ENCODE data around the gene ERBB2.

DNA sequence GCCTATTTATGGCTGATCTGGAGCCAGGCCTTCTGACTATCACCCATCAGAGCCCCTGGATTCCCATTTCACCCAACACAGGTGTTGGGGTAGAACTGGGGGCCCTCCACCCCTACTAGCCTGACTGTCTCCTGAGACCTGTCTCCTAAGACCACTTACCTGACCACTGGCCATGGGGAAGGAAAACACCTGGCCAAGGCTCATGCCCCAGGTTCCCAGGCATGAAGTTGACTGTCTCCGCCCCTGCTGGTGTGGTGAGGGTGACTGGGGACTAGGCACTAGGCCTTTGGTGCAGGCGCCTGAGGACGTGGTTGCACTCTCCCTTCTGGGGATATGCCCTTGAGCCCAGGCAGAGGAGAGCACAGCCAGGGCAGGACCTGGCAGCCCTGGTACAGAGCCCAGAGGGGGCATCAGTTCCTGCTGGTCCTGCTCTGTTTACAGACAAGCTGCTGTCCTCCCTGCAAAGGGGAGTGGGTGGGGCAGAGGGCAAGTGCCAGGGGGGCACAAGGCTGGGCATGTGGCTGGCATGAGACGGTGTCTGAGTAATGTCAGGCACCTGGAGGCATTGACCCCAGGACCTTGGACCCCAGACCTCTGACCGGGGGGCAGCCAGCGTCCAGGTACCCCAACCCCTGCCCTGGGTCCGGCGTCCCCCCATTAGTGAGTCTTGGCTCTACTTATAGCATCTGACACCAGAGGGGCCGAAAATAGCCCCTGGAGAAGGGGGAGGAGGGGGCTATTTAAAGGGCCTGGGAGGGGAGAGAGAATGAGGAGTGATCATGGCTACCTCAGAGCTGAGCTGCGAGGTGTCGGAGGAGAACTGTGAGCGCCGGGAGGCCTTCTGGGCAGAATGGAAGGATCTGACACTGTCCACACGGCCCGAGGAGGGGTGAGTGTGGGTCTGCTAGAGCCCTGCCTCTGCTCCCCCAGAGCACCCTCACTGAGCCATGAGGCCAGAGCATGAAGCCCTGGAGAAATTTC lies 35.0 kb upstream of the ERBB2 start, which contains the start of gene TCAP:
- TF ChIP-seq, protein P1, sequence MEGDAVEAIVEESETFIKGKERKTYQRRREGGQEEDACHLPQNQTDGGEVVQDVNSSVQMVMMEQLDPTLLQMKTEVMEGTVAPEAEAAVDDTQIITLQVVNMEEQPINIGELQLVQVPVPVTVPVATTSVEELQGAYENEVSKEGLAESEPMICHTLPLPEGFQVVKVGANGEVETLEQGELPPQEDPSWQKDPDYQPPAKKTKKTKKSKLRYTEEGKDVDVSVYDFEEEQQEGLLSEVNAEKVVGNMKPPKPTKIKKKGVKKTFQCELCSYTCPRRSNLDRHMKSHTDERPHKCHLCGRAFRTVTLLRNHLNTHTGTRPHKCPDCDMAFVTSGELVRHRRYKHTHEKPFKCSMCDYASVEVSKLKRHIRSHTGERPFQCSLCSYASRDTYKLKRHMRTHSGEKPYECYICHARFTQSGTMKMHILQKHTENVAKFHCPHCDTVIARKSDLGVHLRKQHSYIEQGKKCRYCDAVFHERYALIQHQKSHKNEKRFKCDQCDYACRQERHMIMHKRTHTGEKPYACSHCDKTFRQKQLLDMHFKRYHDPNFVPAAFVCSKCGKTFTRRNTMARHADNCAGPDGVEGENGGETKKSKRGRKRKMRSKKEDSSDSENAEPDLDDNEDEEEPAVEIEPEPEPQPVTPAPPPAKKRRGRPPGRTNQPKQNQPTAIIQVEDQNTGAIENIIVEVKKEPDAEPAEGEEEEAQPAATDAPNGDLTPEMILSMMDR (IDR thresholded peaks at IDR 0.05 in 2 of 3, conservative IDR thresholded peaks at IDR 0.05 in 1 of 3; ENCODE audit: control insufficient read depth in 2 of 3, extremely low read depth in 1 of 3, insufficient read depth in 1 of 3, low read depth in 3 of 3, low read length in 3 of 3) = no peak
- TF ChIP-seq, protein P2, sequence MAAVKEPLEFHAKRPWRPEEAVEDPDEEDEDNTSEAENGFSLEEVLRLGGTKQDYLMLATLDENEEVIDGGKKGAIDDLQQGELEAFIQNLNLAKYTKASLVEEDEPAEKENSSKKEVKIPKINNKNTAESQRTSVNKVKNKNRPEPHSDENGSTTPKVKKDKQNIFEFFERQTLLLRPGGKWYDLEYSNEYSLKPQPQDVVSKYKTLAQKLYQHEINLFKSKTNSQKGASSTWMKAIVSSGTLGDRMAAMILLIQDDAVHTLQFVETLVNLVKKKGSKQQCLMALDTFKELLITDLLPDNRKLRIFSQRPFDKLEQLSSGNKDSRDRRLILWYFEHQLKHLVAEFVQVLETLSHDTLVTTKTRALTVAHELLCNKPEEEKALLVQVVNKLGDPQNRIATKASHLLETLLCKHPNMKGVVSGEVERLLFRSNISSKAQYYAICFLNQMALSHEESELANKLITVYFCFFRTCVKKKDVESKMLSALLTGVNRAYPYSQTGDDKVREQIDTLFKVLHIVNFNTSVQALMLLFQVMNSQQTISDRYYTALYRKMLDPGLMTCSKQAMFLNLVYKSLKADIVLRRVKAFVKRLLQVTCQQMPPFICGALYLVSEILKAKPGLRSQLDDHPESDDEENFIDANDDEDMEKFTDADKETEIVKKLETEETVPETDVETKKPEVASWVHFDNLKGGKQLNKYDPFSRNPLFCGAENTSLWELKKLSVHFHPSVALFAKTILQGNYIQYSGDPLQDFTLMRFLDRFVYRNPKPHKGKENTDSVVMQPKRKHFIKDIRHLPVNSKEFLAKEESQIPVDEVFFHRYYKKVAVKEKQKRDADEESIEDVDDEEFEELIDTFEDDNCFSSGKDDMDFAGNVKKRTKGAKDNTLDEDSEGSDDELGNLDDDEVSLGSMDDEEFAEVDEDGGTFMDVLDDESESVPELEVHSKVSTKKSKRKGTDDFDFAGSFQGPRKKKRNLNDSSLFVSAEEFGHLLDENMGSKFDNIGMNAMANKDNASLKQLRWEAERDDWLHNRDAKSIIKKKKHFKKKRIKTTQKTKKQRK (IDR thresholded peaks at IDR 0.05; ENCODE audit: low read depth, low read length) = no peak
- TF ChIP-seq EZH2 (IDR thresholded peaks at IDR 0.05; ENCODE audit: borderline replicate concordance, control insufficient read depth, low read depth, low read length) (no peak), POLR2A (IDR thresholded peaks at IDR 0.05; ENCODE audit: low read depth, low read length) (0 out of 2 replicates have a peak, but pooled peaks have one; percentile 18), SP1 (IDR thresholded peaks at IDR 0.05; ENCODE audit: low read depth, low read length) (no peak), STAT3 (IDR thresholded peaks at IDR 0.05; ENCODE audit: low read depth, low read length) (no peak), BRCA1 (IDR thresholded peaks at IDR 0.05; ENCODE audit: low read depth, low read length) (no peak), SPI1 (IDR thresholded peaks at IDR 0.05; ENCODE audit: borderline replicate concordance, insufficient read depth, low read depth, low read length) (no peak)
- TF ChIP-seq, protein P3, sequence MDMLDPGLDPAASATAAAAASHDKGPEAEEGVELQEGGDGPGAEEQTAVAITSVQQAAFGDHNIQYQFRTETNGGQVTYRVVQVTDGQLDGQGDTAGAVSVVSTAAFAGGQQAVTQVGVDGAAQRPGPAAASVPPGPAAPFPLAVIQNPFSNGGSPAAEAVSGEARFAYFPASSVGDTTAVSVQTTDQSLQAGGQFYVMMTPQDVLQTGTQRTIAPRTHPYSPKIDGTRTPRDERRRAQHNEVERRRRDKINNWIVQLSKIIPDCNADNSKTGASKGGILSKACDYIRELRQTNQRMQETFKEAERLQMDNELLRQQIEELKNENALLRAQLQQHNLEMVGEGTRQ (IDR thresholded peaks at IDR 0.05; ENCODE audit: borderline replicate concordance, low read depth, low read length) = no peak
